HG03378 (cell line): ENCODE measurements around the gene COCH.
"Not testable (repeated sequence)": the region's sequence is repeated elsewhere in the genome, so short reads cannot be mapped to it uniquely, and the experiment has no call there.

Experiments
- ATAC-seq: cut with Tn5 transposase; IDR thresholded peaks from one replicate; pipeline ENCODE4 v1.9.1; 2021; ENCODE audit warnings: mild to moderate bottlenecking, moderate library complexity; ENCODE audit not compliant: unreplicated experiment

COCH gene

DNA sequence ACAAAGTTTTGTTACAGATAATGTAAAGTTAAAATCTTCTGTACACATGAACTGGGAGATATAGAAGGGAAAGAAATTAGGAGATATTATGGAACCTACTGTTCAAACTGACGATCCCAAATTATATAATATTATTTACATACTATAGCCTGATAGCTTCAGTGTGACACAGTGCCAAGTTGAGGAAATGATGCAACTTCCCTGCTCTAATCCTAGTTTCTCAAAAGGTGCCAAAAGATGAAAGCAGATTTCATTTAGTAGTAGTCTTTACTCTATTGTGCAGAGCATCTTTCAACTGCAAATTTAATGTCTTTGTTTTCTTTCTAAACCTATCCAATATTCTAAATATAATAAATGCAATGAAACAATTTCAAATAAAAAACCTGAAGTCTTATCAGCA lies 46.9 kb downstream of the COCH start:
- ATAC-seq, result no peak

DNA sequence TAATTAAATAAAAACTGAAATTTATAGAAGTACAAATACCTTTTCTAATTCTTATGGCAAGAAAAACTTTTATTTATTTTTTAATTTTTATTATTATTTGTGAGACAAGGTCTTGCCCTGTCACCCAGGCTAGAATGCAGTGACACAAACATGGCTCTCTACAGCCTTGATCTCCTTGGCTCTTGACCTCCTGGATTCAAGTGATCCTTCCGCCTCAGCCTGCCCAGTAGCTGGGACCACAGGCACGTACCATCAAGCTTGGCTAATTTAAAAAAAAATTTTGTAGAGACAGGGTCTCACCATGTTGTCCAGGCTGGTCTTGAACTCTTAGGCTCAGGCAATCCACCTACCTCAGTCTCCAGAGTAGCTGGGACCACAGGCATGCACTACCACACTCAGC lies 47.4 kb downstream of the COCH start:
- ATAC-seq, result no peak

DNA sequence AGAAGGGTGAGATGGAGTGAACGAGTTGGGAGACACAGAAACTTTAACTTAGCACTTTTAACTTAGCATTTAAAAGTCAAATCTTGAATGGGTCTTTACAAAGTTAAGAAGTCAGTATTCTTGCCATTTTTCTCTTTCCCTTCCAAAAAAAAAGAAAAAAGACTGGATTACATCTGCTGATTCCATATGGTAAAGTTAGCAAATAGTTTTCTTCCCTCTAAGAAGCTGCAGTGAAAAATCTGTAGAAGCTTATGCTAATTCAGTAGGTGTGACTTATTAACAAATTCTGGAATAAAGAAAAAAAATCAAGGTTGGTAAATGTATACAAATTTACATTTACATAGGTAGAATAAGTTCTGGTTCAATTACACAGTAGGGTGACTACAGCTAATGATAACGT lies 50.9 kb downstream of the COCH start:
- no peak for ATAC-seq

DNA sequence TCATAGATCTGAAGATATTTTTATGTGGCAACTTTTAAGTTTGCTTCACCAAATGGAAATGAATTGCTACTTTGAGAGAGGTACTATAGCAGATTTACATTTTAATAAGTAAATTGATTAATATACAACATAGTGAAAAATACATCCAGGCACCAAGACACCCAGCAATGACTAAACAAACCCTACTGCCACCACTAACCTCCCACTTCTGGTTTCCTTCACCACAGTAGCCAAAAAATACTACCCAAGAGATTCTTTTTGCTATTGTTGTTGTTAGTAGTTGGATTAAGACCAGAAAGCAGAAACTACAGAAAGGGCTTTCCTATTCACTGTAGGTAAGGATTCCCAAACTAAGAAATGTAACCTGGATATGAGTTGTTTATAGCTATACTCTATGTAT lies 54.1 kb downstream of the COCH start:
- no peak for ATAC-seq

DNA sequence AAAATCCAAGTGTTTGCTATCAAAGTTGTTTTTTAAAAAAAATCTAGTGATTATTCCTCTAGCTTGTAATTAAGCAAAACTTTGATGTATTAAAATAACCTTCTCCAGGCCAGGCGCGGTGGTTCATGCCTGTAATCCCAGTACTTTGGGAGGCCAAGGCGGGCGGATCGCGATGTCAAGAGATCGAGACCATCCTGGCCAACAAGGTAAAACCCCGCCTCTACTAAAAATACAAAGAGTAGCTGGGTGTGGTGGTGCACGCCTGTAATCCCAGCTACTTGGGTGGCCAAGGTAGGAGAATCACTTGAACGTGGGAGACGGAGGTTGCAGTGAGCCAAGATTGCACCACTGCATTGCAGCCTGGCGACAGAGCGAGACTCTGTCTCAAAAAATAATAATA lies 59.6 kb downstream of the COCH start:
- ATAC-seq, result not testable (repeated sequence)

DNA sequence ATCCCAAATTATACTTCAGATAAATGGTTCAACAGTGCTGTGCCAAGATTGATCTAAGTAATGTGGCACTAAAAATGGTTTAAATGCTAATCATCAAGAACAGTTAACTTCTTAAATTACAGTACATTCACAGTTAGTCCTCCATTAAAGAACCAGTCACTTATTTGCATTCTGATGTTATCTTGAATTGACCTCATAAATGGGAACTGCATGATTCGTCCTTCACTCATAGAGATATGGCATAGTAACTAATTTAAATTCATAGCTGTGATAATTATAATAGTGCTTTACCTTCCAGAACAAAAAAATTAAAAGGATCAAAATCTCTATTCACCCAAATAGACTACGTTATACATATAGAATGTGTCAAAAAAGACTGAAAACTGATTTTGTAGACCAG lies 61.1 kb downstream of the COCH start:
- no peak for ATAC-seq

DNA sequence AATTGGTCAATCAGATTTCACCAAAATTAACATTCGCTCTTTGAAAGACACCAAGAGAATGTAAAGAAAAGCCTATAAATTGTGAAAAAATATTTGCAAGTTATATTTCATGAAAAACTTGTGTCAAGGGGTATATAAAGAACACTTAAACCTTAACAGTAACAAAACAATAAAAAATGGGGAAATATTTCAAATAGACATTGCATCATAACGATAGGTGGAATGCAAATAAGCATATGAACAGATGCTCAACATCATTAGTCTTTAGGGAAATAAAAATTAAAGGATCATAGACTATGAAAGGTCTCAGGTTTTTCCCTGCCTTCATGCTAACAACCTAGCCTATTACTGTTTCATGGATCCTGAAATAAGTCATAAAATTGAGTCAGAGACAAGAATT lies 64.3 kb downstream of the COCH start:
- no peak for ATAC-seq
